ENCODE data around the gene TOMM5. TPM values are rescaled to one million over a fixed set of nuclear protein-coding genes. Genes with fewer than 3 reads are reported as not detected.

The TOMM5 gene
- total RNA-seq, 4 donors from 2014 or later, result 50.4 to 79.1 (median 67.1) TPM

DNA sequence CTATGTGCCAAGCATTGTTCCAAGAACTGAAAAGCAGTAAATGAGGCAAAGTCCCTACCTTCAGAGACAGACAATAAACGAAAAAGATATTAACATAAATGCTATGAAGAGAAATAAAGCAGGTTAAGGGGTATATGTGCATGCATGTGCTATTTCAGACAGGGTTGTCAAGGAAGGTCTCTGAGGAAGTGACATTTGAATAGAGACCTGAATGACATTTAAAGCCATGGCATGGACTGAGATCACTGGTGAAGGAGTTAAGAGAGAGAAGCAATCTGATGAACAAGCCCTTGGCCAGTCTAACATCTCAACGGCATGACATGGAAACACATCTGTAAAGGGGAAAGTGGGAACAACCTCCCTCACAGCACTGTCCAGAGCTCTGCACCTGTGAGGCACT lies 30.7 kb downstream of the TOMM5 start:
- 76 to 82% methylated on average over 2 of the region's 2 CpGs for WGBS, 2 donors
- no peak overlapping the region for H3K4me3 ChIP-seq (ENCODE audit: low read depth, poor library complexity, severe bottlenecking)
- DNase-seq (ENCODE audit: low spot score in 2 of 2), result no peak
- intact Hi-C loops (cut with DNase I; ENCODE audit: low total_unique reads), result no loop called here
- TF ChIP-seq, protein P1, sequence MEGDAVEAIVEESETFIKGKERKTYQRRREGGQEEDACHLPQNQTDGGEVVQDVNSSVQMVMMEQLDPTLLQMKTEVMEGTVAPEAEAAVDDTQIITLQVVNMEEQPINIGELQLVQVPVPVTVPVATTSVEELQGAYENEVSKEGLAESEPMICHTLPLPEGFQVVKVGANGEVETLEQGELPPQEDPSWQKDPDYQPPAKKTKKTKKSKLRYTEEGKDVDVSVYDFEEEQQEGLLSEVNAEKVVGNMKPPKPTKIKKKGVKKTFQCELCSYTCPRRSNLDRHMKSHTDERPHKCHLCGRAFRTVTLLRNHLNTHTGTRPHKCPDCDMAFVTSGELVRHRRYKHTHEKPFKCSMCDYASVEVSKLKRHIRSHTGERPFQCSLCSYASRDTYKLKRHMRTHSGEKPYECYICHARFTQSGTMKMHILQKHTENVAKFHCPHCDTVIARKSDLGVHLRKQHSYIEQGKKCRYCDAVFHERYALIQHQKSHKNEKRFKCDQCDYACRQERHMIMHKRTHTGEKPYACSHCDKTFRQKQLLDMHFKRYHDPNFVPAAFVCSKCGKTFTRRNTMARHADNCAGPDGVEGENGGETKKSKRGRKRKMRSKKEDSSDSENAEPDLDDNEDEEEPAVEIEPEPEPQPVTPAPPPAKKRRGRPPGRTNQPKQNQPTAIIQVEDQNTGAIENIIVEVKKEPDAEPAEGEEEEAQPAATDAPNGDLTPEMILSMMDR (IDR thresholded peaks at IDR 0.05), result no peak
- TF ChIP-seq POLR2A (IDR thresholded peaks at IDR 0.05), result no peak

DNA sequence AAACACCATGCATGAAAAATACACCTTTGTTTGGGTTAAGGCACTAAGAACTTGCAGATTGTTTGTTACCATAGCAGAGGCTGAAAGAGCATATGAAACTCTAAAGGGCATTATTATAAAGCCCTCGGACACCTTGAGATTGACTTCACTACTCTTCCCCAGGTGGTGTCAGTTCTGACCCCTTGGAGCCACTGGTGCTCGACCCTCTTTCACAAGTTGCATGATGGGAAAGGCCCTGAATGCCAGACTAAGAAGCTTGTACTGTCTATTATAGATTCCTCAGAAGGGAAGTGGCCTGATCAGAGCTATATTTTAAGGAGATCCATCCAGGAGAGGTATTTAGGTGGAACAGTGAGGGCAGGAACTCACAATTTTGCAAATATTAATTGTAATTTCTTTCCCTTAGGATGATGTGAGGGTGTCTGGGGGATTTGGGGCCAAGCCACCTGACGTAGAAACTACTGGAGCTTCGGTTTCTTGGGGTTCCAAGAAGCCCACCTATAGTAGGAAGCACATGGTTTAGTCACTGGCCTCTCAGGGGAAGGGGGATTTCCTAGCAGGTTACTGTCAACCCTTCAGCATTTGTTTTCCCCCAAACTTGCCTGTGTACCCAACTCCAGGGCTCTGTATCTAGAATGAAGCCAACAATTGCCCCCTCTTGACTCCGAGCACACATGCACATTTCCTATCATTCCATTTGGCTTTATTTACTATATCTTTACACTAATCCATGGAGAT lies 32.4 kb downstream of the TOMM5 start:
- 94 to 95% methylated on average over 5 of the region's 5 CpGs for WGBS, 2 donors
- no peak overlapping the region for H3K4me3 ChIP-seq (ENCODE audit: low read depth, poor library complexity, severe bottlenecking)
- DNase-seq (ENCODE audit: low spot score in 2 of 2), result no peak
- TF ChIP-seq POLR2A (IDR thresholded peaks at IDR 0.05), result no peak
- TF ChIP-seq, protein P1 (IDR thresholded peaks at IDR 0.05), result no peak
- intact Hi-C loops (cut with DNase I; ENCODE audit: low total_unique reads), result loop anchor here (10.0 kb wide), 1 partner anchor 65 kb away; no protein-coding TSS in a partner anchor

DNA sequence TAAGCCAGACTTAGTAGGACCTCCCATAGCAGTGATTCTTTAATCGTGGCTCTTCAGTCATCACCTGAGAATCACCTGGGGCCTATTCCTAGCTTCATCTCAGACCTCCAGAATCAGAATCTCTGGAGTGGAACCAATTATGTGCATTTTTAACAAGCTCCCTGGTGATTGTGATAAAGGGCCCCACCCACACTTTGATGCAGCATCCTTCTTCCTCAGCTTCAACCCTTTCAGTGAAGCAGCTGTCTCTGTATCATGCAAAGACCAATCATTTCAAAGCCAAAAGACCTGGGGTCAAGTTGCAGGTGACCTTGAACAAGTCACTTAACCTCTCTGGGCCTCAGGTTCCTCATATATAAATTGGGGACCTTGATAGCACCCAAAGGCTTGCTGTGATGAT lies 33.3 kb downstream of the TOMM5 start:
- 60 to 83% methylated on average over 1 of the region's 1 CpG for WGBS, 2 donors
- peak in 1 of 2 donors; percentile 8 for DNase-seq (ENCODE audit: low spot score in 2 of 2)
- no peak overlapping the region for H3K4me3 ChIP-seq (ENCODE audit: low read depth, poor library complexity, severe bottlenecking)
- intact Hi-C loops (cut with DNase I; ENCODE audit: low total_unique reads), result loop anchor here (10.0 kb wide), 1 partner anchor 64 kb away; no protein-coding TSS in a partner anchor
- TF ChIP-seq, protein P1 (IDR thresholded peaks at IDR 0.05), result no peak

DNA sequence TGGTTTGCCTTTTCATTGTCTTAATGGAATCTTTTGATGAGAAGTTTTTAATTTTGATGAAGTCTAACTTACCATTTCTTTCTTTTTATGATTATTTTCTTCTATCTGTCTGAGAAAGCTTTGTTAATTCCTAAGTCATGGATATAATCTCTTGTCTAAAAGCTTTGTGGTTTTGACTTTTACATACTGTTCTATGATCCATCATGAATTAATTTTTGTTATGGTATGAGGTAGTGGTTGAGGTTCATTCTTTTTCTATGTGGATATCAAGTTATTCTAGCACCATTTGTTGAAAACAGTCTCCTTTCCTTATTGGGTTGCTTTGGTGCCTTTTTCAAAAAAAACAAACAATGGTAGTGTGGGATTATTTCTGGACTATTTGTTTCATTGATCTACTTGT lies 36.6 kb downstream of the TOMM5 start:
- no peak for TF ChIP-seq POLR2A (IDR thresholded peaks at IDR 0.05)
- TF ChIP-seq, protein P1 (IDR thresholded peaks at IDR 0.05), result no peak
- DNase-seq (ENCODE audit: low spot score in 2 of 2), result no peak
- intact Hi-C loops (cut with DNase I; ENCODE audit: low total_unique reads), result loop anchor here (10.0 kb wide), 1 partner anchor 61 kb away; no protein-coding TSS in a partner anchor
- no peak overlapping the region for H3K4me3 ChIP-seq (ENCODE audit: low read depth, poor library complexity, severe bottlenecking)

DNA sequence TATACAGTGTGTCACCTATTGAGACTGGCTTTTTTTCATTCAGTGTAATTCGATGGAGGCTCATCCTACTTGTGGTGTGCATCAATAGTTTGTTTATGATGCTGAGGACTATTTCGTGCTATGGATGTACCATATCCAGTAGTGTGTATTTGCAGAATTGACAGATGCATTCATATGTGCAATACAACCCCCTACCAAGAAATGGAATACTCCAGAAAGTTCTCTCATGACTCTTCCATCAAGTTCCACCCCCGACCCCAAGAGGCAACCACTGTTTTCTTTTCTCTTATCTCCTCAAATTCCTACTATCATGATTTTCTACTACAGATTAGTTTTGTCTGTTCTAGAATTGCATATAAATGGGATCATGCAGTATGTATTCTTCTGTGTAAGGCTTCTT lies 38.1 kb downstream of the TOMM5 start:
- H3K4me3 ChIP-seq (ENCODE audit: low read depth, poor library complexity, severe bottlenecking), result no peak overlapping the region
- TF ChIP-seq, protein P1 (IDR thresholded peaks at IDR 0.05), result no peak
- no peak for TF ChIP-seq POLR2A (IDR thresholded peaks at IDR 0.05)
- 92 to 94% methylated on average over 3 of the region's 3 CpGs for WGBS, 2 donors
- DNase-seq (ENCODE audit: low spot score in 2 of 2), result no peak
- intact Hi-C loops (cut with DNase I; ENCODE audit: low total_unique reads), result loop anchor here (10.0 kb wide), 1 partner anchor 60 kb away; no protein-coding TSS in a partner anchor

Data from lower leg skin (tissue), 4 donors.